ENCODE data around the gene TNFAIP3. TPM values are rescaled to one million over a fixed set of nuclear protein-coding genes. Genes with fewer than 3 reads are reported as not detected.

The TNFAIP3 gene
- total RNA-seq (4.2 and 8.6 TPM in 2 replicates), polyA plus RNA-seq (3.5 and 4.0 TPM in 2 replicates), polyA minus RNA-seq (5.1 TPM in 2 replicates), Bru-seq, nascent RNA (percentile 59 among the genes with signal in this experiment), BruChase-seq, experiment 1, labeled RNA remaining after a 6-hour chase (percentile 36 among the genes with signal in this experiment), BruChase-seq, experiment 2, labeled RNA remaining after a 2-hour chase (percentile 43 among the genes with signal in this experiment)
- polyA plus RNA-seq (2011; cell fraction: cytosol; rRNA removed) = 3.6 and 4.3 TPM in 2 replicates
- 28.8 and 35.5 TPM in 2 replicates for polyA plus RNA-seq (2011; cell fraction: nucleus; rRNA removed)
- 7.5 TPM in 2 replicates for polyA plus RNA-seq (2012)
- polyA minus RNA-seq (2011; cell fraction: cytosol; rRNA and poly(A)+ RNA removed) = 2.3 TPM
- 12.8 and 17.4 TPM in 2 replicates for polyA minus RNA-seq (2011; cell fraction: nucleus; rRNA and poly(A)+ RNA removed)
- long read RNA-seq, partial matches to known transcripts = 0 of 2 reads
- long read RNA-seq, other reads (novel, unspliced or antisense) = 2 of 2 reads

- H3K4me2 ChIP-seq (ENCODE audit: insufficient read depth, low read length) = peak within 1 kb of the TSS; percentile 82
- DNase-seq (ENCODE audit: low read depth, low spot score) = peak; percentile 96
- H3K4me3 ChIP-seq (replicated peaks in 1 of 3; ENCODE audit: insufficient read depth in 1 of 3, low read depth in 1 of 3, low read length in 3 of 3) = peak within 1 kb of the TSS; percentile 54 to 88 (median 63)
- H3K27ac ChIP-seq (ENCODE audit: insufficient read depth, low read depth, low read length) = peak within 1 kb of the TSS; percentile 65
- dilution Hi-C loops (cut with MboI; ENCODE audit: extremely low pct_ligation_motif_present, low sequenced_read_pairs) = no loop called here
- H3K79me2 ChIP-seq (ENCODE audit: control insufficient read depth, insufficient read depth, low read length) = no peaks in the 10 kb centered on the region
- TSS peak; percentile 26 for BruUV-seq (replicated peaks)
- ChIA-PET CTCF (interaction anchor here (0.6 to 8.4 kb wide), 38 partner anchors 9 to 249 kb away, joined by 3 to 111 read pairs (median 4); no protein-coding TSS in a partner anchor), POLR2A (interaction anchor here (1.3 kb wide), 1 partner anchor 162 kb away, joined by 4 read pairs; no protein-coding TSS in a partner anchor)
- H3K9ac ChIP-seq (replicated peaks; ENCODE audit: extremely low read depth, insufficient read depth, low read length) = peak within 1 kb of the TSS; percentile 64
- no peaks in the 10 kb centered on the region for H4K20me1 ChIP-seq (replicated peaks; ENCODE audit: control insufficient read depth, extremely low read depth, insufficient read depth, low read length)
- TF ChIP-seq CTCF (IDR thresholded peaks at IDR 0.05; ENCODE audit: extremely low read depth in 1 of 2, insufficient read depth in 1 of 2, low read depth in 1 of 2, low read length in 2 of 2) = peak; percentile 70 to 81
- TF ChIP-seq MAX (IDR thresholded peaks at IDR 0.05; ENCODE audit: insufficient read depth, insufficient read length) = peak; percentile 67
- TF ChIP-seq POLR2A (IDR thresholded peaks at IDR 0.05; ENCODE audit: low read depth, low read length) = peak; percentile 45
- peak; percentile 65 for TF ChIP-seq JUN (IDR thresholded peaks at IDR 0.05; ENCODE audit: borderline replicate concordance, insufficient read depth, insufficient read length, low read depth)
- no peak for TF ChIP-seq MYC (IDR thresholded peaks at IDR 0.05; ENCODE audit: low read depth, low read length)
- peak; percentile 77 for TF ChIP-seq FOS (IDR thresholded peaks at IDR 0.05; ENCODE audit: borderline replicate concordance, insufficient read depth, low read length)
- TF ChIP-seq POLR2AphosphoS5 (IDR thresholded peaks at IDR 0.05; ENCODE audit: insufficient read depth, low read depth, low read length) = peak; percentile 72
- no peak for TF ChIP-seq GATA2 (IDR thresholded peaks at IDR 0.05; ENCODE audit: insufficient read depth, insufficient read length, low read depth, low read length)
- intact Hi-C loops (cut with micrococcal nuclease) = loop anchor here (1.0 to 2.0 kb wide), 6 partner anchors 62 to 159 kb away; no protein-coding TSS in a partner anchor
- FAIRE-seq = peak; percentile 72
- H2AFZ ChIP-seq (ENCODE audit: low read depth, low read length) = peak within 1 kb of the TSS; percentile 56
- no peaks in the 10 kb centered on the region for H3K36me3 ChIP-seq (ENCODE audit: control insufficient read depth in 2 of 2, extremely low read depth in 1 of 2, insufficient read depth in 2 of 2, low read length in 2 of 2)
- H3K27me3 ChIP-seq (ENCODE audit: control insufficient read depth in 2 of 2, insufficient read depth in 2 of 2, low read length in 2 of 2) = no peaks in the 10 kb centered on the region
- no peaks in the 10 kb centered on the region for H3K9me1 ChIP-seq (replicated peaks; ENCODE audit: control insufficient read depth, extremely low read depth, insufficient read depth, low read length)
- H3K4me1 ChIP-seq (ENCODE audit: control insufficient read depth, extremely low read depth, insufficient read depth, low read length) = peaks cover 24% of the 10 kb centered on the region
- no peaks in the 10 kb centered on the region for H3K9me3 ChIP-seq (replicated peaks; ENCODE audit: control insufficient read depth, insufficient read depth, low read length)
These were observed at the start of gene TNFAIP3 for GRCh38 chr6:137866914-137867684. Gene TNFAIP3 (plus strand): TSS chr6:137867259. CDS start chr6:137871228, 3,969 bp downstream.
